ENCODE results near the gene IGSF21. TPM values are rescaled to one million over a fixed set of nuclear protein-coding genes. Genes with fewer than 3 reads are reported as not detected.

IGSF21 gene
- total and polyA plus RNA-seq, 4 donors = 0.95 to 10.1 (median 3.8) TPM

- no peak for ATAC-seq (ENCODE audit: low FRiP score)
- DNase-seq = no peak
- H3K27ac ChIP-seq (ENCODE audit: low read depth in 1 of 2, low read length in 2 of 2) = no peak overlapping the region
- no peaks in the 10 kb centered on the region for H3K36me3 ChIP-seq (ENCODE audit: control insufficient read depth in 1 of 2, insufficient read depth in 2 of 2, low read length in 1 of 2)
- H3K4me3 ChIP-seq (ENCODE audit: low read length in 2 of 2) = no peak overlapping the region
- intact Hi-C loops (cut with DNase I) = no loop called here
- WGBS, 2 donors = 81 to 87% methylated on average over 9 of the region's 9 CpGs
- no peaks in the 10 kb centered on the region for H3K9me3 ChIP-seq (ENCODE audit: control insufficient read depth, low read length)
- H3K4me1 ChIP-seq (ENCODE audit: control insufficient read depth in 1 of 2, insufficient read depth in 2 of 2, low read length in 2 of 2) = no peaks in the 10 kb centered on the region
- H3K27me3 ChIP-seq (ENCODE audit: control insufficient read depth in 1 of 2, insufficient read depth in 2 of 2, low read length in 1 of 2) = no peaks in the 10 kb centered on the region
Measured at GRCh38 chr1:18072066-18072465, 35.5 kb upstream of the IGSF21 start.

DNA sequence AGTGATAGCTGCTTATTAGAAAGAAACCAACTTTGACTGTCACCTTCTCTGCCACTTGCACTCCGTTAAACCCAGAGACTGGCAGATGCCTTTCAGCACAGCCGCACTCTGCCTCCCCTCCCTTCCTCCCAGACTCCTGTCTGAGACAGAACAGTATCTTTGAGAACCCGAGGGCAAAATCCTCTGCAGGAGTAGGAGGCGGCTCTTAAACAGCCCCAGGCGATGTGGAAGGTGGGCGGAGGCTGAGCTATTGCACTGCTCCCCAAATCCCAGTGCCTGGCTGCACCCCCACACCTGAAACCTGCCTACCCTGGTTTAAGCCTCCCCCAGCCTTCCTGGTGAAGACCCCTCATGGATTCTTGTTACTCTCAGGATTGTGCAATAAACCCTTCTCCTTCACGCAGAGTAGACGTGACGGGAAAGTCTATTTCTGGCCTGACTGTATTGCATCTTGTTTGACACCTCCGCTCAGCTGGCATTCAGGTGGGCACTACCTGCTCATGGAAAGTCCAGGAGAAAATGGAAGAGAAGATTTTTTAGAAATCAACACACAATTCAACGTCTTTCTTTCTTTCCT lies 34.4 kb upstream of the IGSF21 start:
- H3K27ac ChIP-seq (ENCODE audit: low read depth in 1 of 2, low read length in 2 of 2) = no peak overlapping the region
- H3K36me3 ChIP-seq (ENCODE audit: control insufficient read depth in 1 of 2, insufficient read depth in 2 of 2, low read length in 1 of 2) = no peaks in the 10 kb centered on the region
- no peak overlapping the region for H3K4me3 ChIP-seq (ENCODE audit: low read length in 2 of 2)
- H3K9me3 ChIP-seq (ENCODE audit: control insufficient read depth, low read length) = no peaks in the 10 kb centered on the region
- no peaks in the 10 kb centered on the region for H3K4me1 ChIP-seq (ENCODE audit: control insufficient read depth in 1 of 2, insufficient read depth in 2 of 2, low read length in 2 of 2)
- 67 to 68% methylated on average over 11 of the region's 11 CpGs for WGBS, 2 donors
- no peaks in the 10 kb centered on the region for H3K27me3 ChIP-seq (ENCODE audit: control insufficient read depth in 1 of 2, insufficient read depth in 2 of 2, low read length in 1 of 2)
- DNase-seq (no peak), ATAC-seq (ENCODE audit: low FRiP score) (no peak)
- intact Hi-C loops (cut with DNase I) = no loop called here

DNA sequence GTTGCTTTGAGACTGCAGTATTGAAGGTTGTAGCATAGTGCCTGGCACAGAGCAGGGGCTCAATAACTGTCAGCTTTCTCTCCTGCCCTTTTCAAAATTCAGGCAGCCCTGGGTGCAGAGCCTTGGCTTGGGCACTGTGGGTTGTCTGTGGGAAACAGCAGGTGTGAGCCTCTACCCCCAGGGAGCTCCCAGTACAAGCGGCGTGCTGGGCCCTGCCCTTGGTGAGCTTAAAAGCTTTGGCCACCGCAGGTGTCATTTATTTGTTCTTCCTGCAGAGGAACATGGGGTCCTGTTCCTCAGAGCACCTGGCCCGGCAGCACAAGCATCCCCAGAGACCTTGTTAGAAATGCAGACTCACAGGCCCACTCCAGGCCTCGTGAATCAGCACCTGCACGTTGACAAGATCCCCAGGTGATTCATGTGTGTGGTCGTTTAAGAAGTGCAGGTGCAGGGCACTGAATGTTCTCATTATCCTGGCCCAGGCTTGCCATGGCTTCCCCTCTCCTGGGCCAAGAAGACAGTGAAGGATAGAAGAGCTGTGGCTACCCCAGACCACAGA lies 29.9 kb upstream of the IGSF21 start:
- H3K9me3 ChIP-seq (ENCODE audit: control insufficient read depth, low read length) = no peaks in the 10 kb centered on the region
- no peak overlapping the region for H3K4me3 ChIP-seq (ENCODE audit: low read length in 2 of 2)
- no peaks in the 10 kb centered on the region for H3K27me3 ChIP-seq (ENCODE audit: control insufficient read depth in 1 of 2, insufficient read depth in 2 of 2, low read length in 1 of 2)
- intact Hi-C loops (cut with DNase I) = no loop called here
- WGBS, 2 donors = 65 to 67% methylated on average over 7 of the region's 7 CpGs
- no peak overlapping the region for H3K27ac ChIP-seq (ENCODE audit: low read depth in 1 of 2, low read length in 2 of 2)
- DNase-seq = no peak
- no peaks in the 10 kb centered on the region for H3K36me3 ChIP-seq (ENCODE audit: control insufficient read depth in 1 of 2, insufficient read depth in 2 of 2, low read length in 1 of 2)
- no peaks in the 10 kb centered on the region for H3K4me1 ChIP-seq (ENCODE audit: control insufficient read depth in 1 of 2, insufficient read depth in 2 of 2, low read length in 2 of 2)
- ATAC-seq (ENCODE audit: low FRiP score) = no peak

DNA sequence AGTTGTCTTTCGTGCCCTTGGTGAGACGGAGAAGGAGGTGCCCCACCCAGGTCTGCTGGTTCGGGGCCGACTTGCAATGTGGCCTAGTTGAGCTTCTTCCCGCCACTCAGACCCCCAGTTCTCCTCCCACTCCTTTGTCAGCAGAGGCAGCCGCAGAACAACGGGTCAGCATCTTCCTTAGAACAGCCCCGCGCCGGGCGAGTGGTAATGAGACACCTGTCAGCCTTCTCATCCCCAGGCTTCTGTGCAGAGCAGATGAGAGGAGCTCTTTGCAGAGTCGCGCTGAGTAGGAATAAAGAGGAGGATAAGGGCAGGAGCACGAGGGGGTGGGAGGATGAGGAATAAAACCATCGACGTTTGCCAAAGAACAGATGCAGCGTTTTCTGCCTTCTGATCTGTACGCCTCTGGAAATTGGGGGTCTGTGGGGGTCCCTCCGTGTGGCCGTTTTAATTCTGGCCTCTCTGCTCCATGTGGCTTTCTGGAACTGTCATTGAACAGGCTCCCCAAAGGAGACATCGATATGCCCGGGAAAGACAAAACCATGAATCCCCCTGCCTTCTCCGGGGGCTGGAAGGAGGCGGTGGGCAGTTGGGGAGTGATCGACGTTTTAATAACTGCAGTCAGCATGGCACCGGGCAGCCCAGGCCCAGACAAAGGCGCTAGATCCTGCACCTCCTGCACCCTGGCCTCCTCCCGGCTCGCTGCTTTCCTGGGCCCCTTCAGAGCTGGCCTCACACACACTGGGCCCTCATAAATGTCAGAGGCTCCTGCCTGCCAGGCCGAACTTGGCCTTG lies 27.5 kb upstream of the IGSF21 start:
- Histone ChIP-seq H3K9me3 (ENCODE audit: control insufficient read depth, low read length) (no peaks in the 10 kb centered on the region), H3K27ac (ENCODE audit: low read depth in 1 of 2, low read length in 2 of 2) (no peak overlapping the region), H3K4me1 (ENCODE audit: control insufficient read depth in 1 of 2, insufficient read depth in 2 of 2, low read length in 2 of 2) (no peaks in the 10 kb centered on the region), H3K36me3 (ENCODE audit: control insufficient read depth in 1 of 2, insufficient read depth in 2 of 2, low read length in 1 of 2) (no peaks in the 10 kb centered on the region), H3K4me3 (ENCODE audit: low read length in 2 of 2) (no peak overlapping the region), H3K27me3 (ENCODE audit: control insufficient read depth in 1 of 2, insufficient read depth in 2 of 2, low read length in 1 of 2) (no peaks in the 10 kb centered on the region)
- DNase-seq (no peak), ATAC-seq (ENCODE audit: low FRiP score) (no peak)
- 71 to 74% methylated on average over 31 of the region's 31 CpGs for WGBS, 2 donors
- intact Hi-C loops (cut with DNase I) = no loop called here

DNA sequence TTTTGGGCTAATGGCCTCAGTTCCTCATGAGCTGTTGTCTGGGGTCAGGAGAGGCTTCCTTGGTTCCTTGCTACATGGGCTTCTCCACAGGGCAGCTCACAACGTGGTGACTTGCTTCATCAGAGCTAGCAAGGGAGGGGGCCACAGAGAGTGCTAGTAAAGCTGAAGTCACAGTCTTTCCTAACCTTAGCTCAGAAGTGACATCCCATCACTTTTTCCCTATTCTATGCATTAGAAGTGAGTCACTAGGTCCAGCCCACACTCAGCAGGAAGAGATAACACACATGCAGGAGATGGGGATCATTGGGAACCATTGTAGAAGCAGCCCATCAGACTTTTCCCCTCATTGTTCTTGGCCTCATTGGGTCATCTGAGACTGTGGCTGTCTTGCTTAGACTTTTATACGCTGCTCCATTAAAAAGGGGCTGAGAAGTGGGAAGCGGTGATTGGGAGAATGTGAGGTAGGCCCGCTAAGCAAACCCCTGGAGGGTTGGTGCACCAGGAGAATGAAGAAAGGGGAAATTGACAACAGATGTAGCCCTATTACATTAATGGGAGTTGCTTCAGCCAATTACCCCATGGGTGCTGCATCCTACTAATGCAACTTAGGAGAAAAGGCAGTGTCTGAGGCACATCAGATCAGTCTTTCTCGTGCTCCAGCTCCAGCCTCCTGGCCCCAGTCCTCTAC lies 22.1 kb upstream of the IGSF21 start:
- peak in 1 of 2 donors; percentile 14 for DNase-seq
- H3K4me3 ChIP-seq (ENCODE audit: low read length in 2 of 2) = no peak overlapping the region
- no peak overlapping the region for H3K27ac ChIP-seq (ENCODE audit: low read depth in 1 of 2, low read length in 2 of 2)
- no peaks in the 10 kb centered on the region for H3K9me3 ChIP-seq (ENCODE audit: control insufficient read depth, low read length)
- WGBS, 2 donors = 71 to 74% methylated on average over 5 of the region's 5 CpGs
- no peaks in the 10 kb centered on the region for H3K36me3 ChIP-seq (ENCODE audit: control insufficient read depth in 1 of 2, insufficient read depth in 2 of 2, low read length in 1 of 2)
- intact Hi-C loops (cut with DNase I) = no loop called here
- no peak for ATAC-seq (ENCODE audit: low FRiP score)
- H3K4me1 ChIP-seq (ENCODE audit: control insufficient read depth in 1 of 2, insufficient read depth in 2 of 2, low read length in 2 of 2) = no peaks in the 10 kb centered on the region
- peaks cover 0 to 4% of the 10 kb centered on the region in 2 donors for H3K27me3 ChIP-seq (ENCODE audit: control insufficient read depth in 1 of 2, insufficient read depth in 2 of 2, low read length in 1 of 2)

DNA sequence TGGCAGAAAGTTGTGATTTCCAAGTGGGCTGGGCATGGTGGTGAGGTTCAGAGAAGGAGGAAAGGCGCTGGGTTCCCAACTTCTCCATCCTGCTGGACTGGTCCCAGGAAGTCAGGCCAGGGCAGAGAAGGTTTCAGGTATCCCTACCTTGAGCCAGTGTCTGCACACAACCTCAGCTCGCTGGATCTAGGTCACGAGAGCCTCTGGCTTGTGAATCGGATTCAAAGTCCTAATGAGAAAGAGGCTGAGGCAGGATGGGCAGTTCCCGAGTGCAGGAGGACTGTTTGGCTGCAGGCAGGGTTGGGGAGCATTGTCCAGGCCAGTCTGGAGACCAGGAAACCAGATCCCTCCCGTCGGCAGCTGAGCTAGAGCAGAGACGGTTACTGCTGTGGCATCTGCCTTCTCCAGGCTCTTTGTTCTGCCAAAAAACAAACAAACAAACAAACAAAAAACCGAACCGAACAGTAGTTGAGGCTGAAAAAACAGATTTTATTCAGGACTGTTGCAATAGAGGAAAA lies 19.5 kb upstream of the IGSF21 start:
- no peaks in the 10 kb centered on the region for H3K9me3 ChIP-seq (ENCODE audit: control insufficient read depth, low read length)
- ATAC-seq (ENCODE audit: low FRiP score) = no peak
- H3K36me3 ChIP-seq (ENCODE audit: control insufficient read depth in 1 of 2, insufficient read depth in 2 of 2, low read length in 1 of 2) = no peaks in the 10 kb centered on the region
- peaks cover 0 to 4% of the 10 kb centered on the region in 2 donors for H3K27me3 ChIP-seq (ENCODE audit: control insufficient read depth in 1 of 2, insufficient read depth in 2 of 2, low read length in 1 of 2)
- intact Hi-C loops (cut with DNase I) = no loop called here
- WGBS, 2 donors = 28 to 33% methylated on average over 10 of the region's 10 CpGs
- no peak overlapping the region for H3K27ac ChIP-seq (ENCODE audit: low read depth in 1 of 2, low read length in 2 of 2)
- peaks cover 0 to 3% of the 10 kb centered on the region in 2 donors for H3K4me1 ChIP-seq (ENCODE audit: control insufficient read depth in 1 of 2, insufficient read depth in 2 of 2, low read length in 2 of 2)
- H3K4me3 ChIP-seq (ENCODE audit: low read length in 2 of 2) = no peak overlapping the region
- DNase-seq = no peak

GRCh38 chr1:18089488-18089887 lies 18.1 kb upstream of the IGSF21 start:
- ATAC-seq (ENCODE audit: low FRiP score) (no peak), DNase-seq (no peak)
- Histone ChIP-seq H3K27me3 (ENCODE audit: control insufficient read depth in 1 of 2, insufficient read depth in 2 of 2, low read length in 1 of 2) (peaks cover 0 to 4% of the 10 kb centered on the region in 2 donors), H3K9me3 (ENCODE audit: control insufficient read depth, low read length) (no peaks in the 10 kb centered on the region), H3K4me1 (ENCODE audit: control insufficient read depth in 1 of 2, insufficient read depth in 2 of 2, low read length in 2 of 2) (peaks cover 0 to 3% of the 10 kb centered on the region in 2 donors), H3K4me3 (ENCODE audit: low read length in 2 of 2) (no peak overlapping the region), H3K36me3 (ENCODE audit: control insufficient read depth in 1 of 2, insufficient read depth in 2 of 2, low read length in 1 of 2) (no peaks in the 10 kb centered on the region), H3K27ac (ENCODE audit: low read depth in 1 of 2, low read length in 2 of 2) (no peak overlapping the region)
- WGBS, 2 donors = 100% methylated on average over 1 of the region's 1 CpG
- intact Hi-C loops (cut with DNase I) = no loop called here

- WGBS, 2 donors = 21 to 26% methylated on average over 8 of the region's 8 CpGs
- peaks cover 0 to 3% of the 10 kb centered on the region in 2 donors for H3K4me1 ChIP-seq (ENCODE audit: control insufficient read depth in 1 of 2, insufficient read depth in 2 of 2, low read length in 2 of 2)
- no peaks in the 10 kb centered on the region for H3K9me3 ChIP-seq (ENCODE audit: control insufficient read depth, low read length)
- intact Hi-C loops (cut with DNase I) = loop anchor here (10.0 kb wide), 3 partner anchors 166 to 596 kb away; no protein-coding TSS in a partner anchor
- DNase-seq (no peak), ATAC-seq (ENCODE audit: low FRiP score) (no peak)
- no peak overlapping the region for H3K4me3 ChIP-seq (ENCODE audit: low read length in 2 of 2)
- H3K36me3 ChIP-seq (ENCODE audit: control insufficient read depth in 1 of 2, insufficient read depth in 2 of 2, low read length in 1 of 2) = no peaks in the 10 kb centered on the region
- no peaks in the 10 kb centered on the region for H3K27me3 ChIP-seq (ENCODE audit: control insufficient read depth in 1 of 2, insufficient read depth in 2 of 2, low read length in 1 of 2)
- no peak overlapping the region for H3K27ac ChIP-seq (ENCODE audit: low read depth in 1 of 2, low read length in 2 of 2)
Measured at GRCh38 chr1:18090636-18091035, 17.0 kb upstream of the IGSF21 start.

Data from aorta (tissue), 5 donors.